ENCODE results near the gene USP17L15. TPM values are rescaled to one million over a fixed set of nuclear protein-coding genes. Genes with fewer than 3 reads are reported as not detected.
"Not testable (repeated sequence)": the region's sequence is repeated elsewhere in the genome, so short reads cannot be mapped to it uniquely, and the experiment has no call there.

USP17L15 gene, protein sequence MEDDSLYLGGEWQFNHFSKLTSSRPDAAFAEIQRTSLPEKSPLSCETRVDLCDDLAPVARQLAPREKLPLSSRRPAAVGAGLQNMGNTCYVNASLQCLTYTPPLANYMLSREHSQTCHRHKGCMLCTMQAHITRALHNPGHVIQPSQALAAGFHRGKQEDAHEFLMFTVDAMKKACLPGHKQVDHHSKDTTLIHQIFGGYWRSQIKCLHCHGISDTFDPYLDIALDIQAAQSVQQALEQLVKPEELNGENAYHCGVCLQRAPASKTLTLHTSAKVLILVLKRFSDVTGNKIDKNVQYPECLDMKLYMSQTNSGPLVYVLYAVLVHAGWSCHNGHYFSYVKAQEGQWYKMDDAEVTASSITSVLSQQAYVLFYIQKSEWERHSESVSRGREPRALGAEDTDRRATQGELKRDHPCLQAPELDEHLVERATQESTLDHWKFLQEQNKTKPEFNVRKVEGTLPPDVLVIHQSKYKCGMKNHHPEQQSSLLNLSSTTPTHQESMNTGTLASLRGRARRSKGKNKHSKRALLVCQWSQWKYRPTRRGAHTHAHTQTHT
- not detected for total RNA-seq

DNA sequence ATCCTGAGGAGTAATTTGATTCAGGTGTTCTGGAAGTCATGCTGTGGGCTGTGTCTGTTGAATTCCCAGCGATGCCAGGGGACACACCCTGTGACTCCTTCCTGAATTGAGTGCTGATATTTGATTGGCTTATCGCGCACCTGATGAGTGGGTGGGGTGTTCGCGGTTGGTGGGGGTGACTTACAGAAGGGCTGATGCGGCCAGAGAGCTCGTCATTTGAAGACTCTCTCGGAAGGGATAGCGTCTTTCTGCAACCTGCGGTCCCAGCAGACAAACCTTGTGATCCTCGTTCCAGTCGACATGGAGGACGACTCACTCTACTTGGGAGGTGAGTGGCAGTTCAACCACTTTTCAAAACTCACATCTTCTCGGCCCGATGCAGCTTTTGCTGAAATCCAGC is at the start of gene USP17L15:
Gene USP17L15, plus strand, starts transcription at position 301 of the 400 bp plus-strand sequence. Its CDS starts 0 bp downstream, at position 301.
- DNase-seq (ENCODE audit: low spot score); intact Hi-C loops (cut with DNase I); ATAC-seq: not testable (repeated sequence)

DNA sequence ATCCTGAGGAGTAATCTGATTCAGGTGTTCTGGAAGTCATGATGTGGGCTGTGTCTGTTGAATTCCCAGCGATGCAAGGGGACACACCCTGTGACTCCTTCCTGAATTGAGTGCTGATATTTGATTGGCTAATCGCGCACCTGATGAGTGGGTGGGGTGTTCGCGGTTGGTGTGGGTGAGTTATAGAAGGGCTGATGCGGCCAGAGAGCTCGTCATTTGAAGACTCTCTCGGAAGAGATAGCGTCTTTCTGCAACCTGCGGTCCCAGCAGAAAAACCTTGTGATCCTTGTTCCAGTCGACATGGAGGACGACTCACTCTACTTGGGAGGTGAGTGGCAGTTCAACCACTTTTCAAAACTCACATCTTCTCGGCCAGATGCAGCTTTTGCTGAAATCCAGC is 23.8 kb upstream of the USP17L15 start, which contains the start of gene USP17L10:
Gene USP17L10, plus strand, starts transcription at position 301 of the 400 bp plus-strand sequence. Its CDS starts 0 bp downstream, at position 301.
- intact Hi-C loops (cut with DNase I); DNase-seq (ENCODE audit: low spot score); ATAC-seq: not testable (repeated sequence)

DNA sequence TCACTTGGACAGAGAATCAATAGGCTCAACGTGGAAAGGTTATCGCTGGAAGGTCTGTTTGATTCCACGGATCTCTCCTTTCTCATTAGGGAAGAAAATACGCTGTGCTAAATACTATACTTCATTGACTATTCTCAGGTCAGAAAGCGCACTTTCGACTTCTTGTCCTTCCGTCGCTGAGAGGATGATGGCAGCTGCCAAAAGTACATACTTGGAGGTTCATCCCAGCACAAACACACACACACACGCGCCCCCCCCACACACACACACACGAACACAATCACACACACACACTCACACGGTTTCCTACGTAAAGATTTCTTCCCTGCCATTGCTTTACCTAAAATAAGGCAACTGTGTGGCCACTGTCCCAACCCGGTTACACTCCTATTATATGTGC is 19.5 kb upstream of the USP17L15 start:
- DNase-seq (ENCODE audit: low spot score); ATAC-seq; intact Hi-C loops (cut with DNase I): not testable (repeated sequence)

DNA sequence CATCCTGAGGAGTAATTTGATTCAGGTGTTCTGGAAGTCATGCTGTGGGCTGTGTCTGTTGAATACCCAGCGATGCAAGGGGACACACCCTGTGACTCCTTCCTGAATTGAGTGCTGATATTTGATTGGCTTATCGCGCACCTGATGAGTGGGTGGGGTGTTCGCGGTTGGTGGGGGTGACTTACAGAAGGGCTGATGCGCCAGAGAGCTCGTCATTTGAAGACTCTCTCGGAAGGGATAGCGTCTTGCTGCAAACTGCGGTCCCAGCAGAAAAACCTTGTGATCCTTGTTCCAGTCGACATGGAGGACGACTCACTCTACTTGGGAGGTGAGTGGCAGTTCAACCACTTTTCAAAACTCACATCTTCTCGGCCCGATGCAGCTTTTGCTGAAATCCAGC is 19.1 kb upstream of the USP17L15 start, which contains the start of gene USP17L11:
Gene USP17L11, plus strand, starts transcription at position 301 of the 400 bp plus-strand sequence. Its CDS starts 0 bp downstream, at position 301.
- DNase-seq (ENCODE audit: low spot score); ATAC-seq; intact Hi-C loops (cut with DNase I): not testable (repeated sequence)

DNA sequence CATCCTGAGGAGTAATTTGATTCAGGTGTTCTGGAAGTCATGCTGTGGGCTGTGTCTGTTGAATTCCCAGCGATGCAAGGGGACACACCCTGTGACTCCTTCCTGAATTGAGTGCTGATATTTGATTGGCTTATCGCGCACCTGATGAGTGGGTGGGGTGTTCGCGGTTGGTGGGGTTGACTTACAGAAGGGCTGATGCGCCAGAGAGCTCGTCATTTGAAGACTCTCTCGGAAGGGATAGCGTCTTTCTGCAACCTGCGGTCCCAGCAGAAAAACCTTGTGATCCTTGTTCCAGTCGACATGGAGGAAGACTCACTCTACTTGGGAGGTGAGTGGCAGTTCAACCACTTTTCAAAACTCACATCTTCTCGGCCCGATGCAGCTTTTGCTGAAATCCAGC is 14.3 kb upstream of the USP17L15 start, which contains the start of gene USP17L12:
Gene USP17L12, plus strand, starts transcription at position 301 of the 400 bp plus-strand sequence. Its CDS starts 0 bp downstream, at position 301.
- DNase-seq (ENCODE audit: low spot score); ATAC-seq; intact Hi-C loops (cut with DNase I): not testable (repeated sequence)

DNA sequence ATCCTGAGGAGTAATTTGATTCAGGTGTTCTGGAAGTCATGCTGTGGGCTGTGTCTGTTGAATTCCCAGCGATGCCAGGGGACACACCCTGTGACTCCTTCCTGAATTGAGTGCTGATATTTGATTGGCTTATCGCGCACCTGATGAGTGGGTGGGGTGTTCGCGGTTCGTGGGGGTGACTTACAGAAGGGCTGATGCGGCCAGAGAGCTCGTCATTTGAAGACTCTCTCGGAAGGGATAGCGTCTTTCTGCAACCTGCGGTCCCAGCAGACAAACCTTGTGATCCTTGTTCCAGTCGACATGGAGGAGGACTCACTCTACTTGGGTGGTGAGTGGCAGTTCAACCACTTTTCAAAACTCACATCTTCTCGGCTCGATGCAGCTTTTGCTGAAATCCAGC is 9.6 kb upstream of the USP17L15 start, which contains the start of gene USP17L13:
Gene USP17L13, plus strand, starts transcription at position 301 of the 400 bp plus-strand sequence. Its CDS starts 0 bp downstream, at position 301.
- intact Hi-C loops (cut with DNase I); ATAC-seq: not testable (repeated sequence)

DNA sequence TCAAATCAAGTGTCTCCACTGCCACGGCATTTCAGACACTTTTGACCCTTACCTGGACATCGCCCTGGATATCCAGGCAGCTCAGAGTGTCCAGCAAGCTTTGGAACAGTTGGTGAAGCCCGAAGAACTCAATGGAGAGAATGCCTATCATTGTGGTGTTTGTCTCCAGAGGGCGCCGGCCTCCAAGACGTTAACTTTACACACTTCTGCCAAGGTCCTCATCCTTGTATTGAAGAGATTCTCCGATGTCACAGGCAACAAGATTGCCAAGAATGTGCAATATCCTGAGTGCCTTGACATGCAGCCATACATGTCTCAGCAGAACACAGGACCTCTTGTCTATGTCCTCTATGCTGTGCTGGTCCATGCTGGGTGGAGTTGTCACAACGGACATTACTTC is 3.9 kb upstream of the USP17L15 start:
- intact Hi-C loops (cut with DNase I); ATAC-seq: not testable (repeated sequence)
- DNase-seq (ENCODE audit: low spot score) = peak; percentile 51

More for the DNA sequence above, 9.6 kb upstream of the USP17L15 start, which contains the start of gene USP17L13:
- not testable (repeated sequence) for DNase-seq (ENCODE audit: low spot score)

DNA sequence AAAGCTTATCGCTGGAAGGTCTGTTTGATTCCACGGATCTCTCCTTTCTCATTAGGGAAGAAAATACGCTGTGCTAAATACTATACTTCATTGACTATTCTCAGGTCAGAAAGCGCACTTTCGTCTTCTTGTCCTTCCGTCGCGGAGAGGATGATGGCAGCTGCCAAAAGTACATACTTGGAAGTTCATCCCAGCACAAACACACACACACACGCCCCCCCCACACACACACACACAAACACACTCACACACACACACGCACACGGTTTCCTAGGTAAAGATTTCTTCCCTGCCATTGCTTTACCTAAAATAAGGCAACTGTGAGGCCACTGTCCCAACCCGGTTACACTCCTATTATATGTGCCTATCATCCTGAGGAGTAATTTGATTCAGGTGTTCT is 4.3 kb downstream of the USP17L15 start:
- ATAC-seq; intact Hi-C loops (cut with DNase I): not testable (repeated sequence)
- peak; percentile 39 for DNase-seq (ENCODE audit: low spot score)

DNA sequence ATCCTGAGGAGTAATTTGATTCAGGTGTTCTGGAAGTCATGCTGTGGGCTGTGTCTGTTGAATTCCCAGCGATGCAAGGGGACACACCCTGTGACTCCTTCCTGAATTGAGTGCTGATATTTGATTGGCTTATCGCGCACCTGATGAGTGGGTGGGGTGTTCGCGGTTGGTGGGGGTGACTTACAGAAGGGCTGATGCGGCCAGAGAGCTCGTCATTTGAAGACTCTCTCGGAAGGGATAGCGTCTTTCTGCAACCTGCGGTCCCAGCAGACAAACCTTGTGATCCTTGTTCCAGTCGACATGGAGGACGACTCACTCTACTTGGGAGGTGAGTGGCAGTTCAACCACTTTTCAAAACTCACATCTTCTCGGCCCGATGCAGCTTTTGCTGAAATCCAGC is 9.4 kb downstream of the USP17L15 start, which contains the start of gene USP17L17:
Gene USP17L17, plus strand, starts transcription at position 301 of the 400 bp plus-strand sequence. Its CDS starts 0 bp downstream, at position 301.
- intact Hi-C loops (cut with DNase I); ATAC-seq; DNase-seq (ENCODE audit: low spot score): not testable (repeated sequence)

DNA sequence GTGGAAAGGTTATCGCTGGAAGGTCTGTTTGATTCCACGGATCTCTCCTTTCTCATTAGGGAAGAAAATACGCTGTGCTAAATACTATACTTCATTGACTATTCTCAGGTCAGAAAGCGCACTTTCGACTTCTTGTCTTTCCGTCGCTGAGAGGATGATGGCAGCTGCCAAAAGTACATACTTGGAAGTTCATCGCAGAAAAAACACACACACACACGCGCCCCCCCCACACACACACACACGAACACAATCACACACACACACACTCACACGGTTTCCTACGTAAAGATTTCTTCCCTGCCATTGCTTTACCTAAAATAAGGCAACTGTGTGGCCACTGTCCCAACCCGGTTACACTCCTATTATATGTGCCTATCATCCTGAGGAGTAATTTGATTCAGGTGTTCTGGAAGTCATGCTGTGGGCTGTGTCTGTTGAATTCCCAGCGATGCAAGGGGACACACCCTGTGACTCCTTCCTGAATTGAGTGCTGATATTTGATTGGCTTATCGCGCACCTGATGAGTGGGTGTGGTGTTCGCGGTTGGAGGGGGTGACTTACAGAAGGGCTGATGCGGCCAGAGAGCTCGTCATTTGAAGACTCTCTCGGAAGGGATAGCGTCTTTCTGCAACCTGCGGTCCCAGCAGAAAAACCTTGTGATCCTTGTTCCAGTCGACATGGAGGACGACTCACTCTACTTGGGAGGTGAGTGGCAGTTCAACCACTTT is 13.9 kb downstream of the USP17L15 start, which contains the start of gene USP17L18:
Gene USP17L18, plus strand, starts transcription at position 678 of the 728 bp plus-strand sequence. Its CDS starts 0 bp downstream, at position 678.
- peak; percentile 64 for DNase-seq (ENCODE audit: low spot score)
- ATAC-seq; intact Hi-C loops (cut with DNase I): not testable (repeated sequence)

DNA sequence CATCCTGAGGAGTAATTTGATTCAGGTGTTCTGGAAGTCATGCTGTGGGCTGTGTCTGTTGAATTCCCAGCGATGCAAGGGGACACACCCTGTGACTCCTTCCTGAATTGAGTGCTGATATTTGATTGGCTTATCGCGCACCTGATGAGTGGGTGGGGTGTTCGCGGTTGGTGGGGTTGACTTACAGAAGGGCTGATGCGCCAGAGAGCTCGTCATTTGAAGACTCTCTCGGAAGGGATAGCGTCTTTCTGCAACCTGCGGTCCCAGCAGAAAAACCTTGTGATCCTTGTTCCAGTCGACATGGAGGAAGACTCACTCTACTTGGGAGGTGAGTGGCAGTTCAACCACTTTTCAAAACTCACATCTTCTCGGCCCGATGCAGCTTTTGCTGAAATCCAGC is 18.9 kb downstream of the USP17L15 start, which contains the start of gene USP17L19:
Gene USP17L19, plus strand, starts transcription at position 301 of the 400 bp plus-strand sequence. Its CDS starts 0 bp downstream, at position 301.
- DNase-seq (ENCODE audit: low spot score); intact Hi-C loops (cut with DNase I); ATAC-seq: not testable (repeated sequence)

DNA sequence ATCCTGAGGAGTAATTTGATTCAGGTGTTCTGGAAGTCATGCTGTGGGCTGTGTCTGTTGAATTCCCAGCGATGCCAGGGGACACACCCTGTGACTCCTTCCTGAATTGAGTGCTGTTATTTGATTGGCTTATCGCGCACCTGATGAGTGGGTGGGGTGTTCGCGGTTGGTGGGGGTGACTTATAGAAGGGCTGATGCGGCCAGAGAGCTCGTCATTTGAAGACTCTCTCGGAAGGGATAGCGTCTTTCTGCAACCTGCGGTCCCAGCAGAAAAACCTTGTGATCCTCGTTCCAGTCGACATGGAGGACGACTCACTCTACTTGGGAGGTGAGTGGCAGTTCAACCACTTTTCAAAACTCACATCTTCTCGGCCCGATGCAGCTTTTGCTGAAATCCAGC is 23.6 kb downstream of the USP17L15 start, which contains the start of gene USP17L20:
Gene USP17L20, plus strand, starts transcription at position 301 of the 400 bp plus-strand sequence. Its CDS starts 0 bp downstream, at position 301.
- DNase-seq (ENCODE audit: low spot score); ATAC-seq; intact Hi-C loops (cut with DNase I): not testable (repeated sequence)

DNA sequence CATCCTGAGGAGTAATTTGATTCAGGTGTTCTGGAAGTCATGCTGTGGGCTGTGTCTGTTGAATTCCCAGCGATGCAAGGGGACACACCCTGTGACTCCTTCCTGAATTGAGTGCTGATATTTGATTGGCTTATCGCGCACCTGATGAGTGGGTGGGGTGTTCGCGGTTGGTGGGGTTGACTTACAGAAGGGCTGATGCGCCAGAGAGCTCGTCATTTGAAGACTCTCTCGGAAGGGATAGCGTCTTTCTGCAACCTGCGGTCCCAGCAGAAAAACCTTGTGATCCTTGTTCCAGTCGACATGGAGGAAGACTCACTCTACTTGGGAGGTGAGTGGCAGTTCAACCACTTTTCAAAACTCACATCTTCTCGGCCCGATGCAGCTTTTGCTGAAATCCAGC is 28.4 kb downstream of the USP17L15 start, which contains the start of gene USP17L21:
Gene USP17L21, plus strand, starts transcription at position 301 of the 400 bp plus-strand sequence. Its CDS starts 0 bp downstream, at position 301.
- DNase-seq (ENCODE audit: low spot score); ATAC-seq; intact Hi-C loops (cut with DNase I): not testable (repeated sequence)

DNA sequence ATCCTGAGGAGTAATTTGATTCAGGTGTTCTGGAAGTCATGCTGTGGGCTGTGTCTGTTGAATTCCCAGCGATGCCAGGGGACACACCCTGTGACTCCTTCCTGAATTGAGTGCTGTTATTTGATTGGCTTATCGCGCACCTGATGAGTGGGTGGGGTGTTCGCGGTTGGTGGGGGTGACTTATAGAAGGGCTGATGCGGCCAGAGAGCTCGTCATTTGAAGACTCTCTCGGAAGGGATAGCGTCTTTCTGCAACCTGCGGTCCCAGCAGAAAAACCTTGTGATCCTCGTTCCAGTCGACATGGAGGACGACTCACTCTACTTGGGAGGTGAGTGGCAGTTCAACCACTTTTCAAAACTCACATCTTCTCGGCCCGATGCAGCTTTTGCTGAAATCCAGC is 33.1 kb downstream of the USP17L15 start, which contains the start of gene USP17L22:
Gene USP17L22, plus strand, starts transcription at position 301 of the 400 bp plus-strand sequence. Its CDS starts 0 bp downstream, at position 301.
- DNase-seq (ENCODE audit: low spot score); intact Hi-C loops (cut with DNase I); ATAC-seq: not testable (repeated sequence)

DNA sequence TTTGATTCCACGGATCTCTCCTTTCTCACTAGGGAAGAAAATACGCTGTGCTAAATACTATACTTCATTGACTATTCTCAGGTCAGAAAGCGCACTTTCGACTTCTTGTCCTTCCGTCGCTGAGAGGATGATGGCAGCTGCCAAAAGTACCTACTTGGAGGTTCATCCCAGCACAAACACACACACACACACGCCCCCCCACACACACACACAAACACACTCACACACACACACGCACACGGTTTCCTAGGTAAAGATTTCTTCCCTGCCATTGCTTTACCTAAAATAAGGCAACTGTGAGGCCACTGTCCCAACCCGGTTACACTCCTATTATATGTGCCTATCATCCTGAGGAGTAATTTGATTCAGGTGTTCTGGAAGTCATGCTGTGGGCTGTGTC is 37.5 kb downstream of the USP17L15 start:
- peak; percentile 84 for DNase-seq (ENCODE audit: low spot score)
- ATAC-seq; intact Hi-C loops (cut with DNase I): not testable (repeated sequence)

Data from sciatic nerve (tissue), 2 donors.